ENCODE measurements around the gene ZSWIM1. TPM values are rescaled to one million over a fixed set of nuclear protein-coding genes. Genes with fewer than 3 reads are reported as not detected.

ZSWIM1 gene
- total RNA-seq, 1 experiment from 2014 or later: 17.4 TPM

- no peak for TF ChIP-seq ZMAT4 (CRISPR knock-in tag; IDR thresholded peaks at IDR 0.05)
- no peak for TF ChIP-seq ZBTB21 (CRISPR knock-in tag; IDR thresholded peaks at IDR 0.05; ENCODE audit: borderline replicate concordance)
Measured at GRCh38 chr20:45848969-45849582, 32.0 kb upstream of the ZSWIM1 start (continued).

GRCh38 chr20:45850238-45850637 lies 30.8 kb upstream of the ZSWIM1 start:
- TF ChIP-seq CBFB (CRISPR knock-in tag; IDR thresholded peaks at IDR 0.05; ENCODE audit: low read depth) (no peak), E2F4 (CRISPR knock-in tag; IDR thresholded peaks at IDR 0.05; ENCODE audit: borderline replicate concordance, low read depth) (no peak), HMGXB4 (CRISPR knock-in tag; IDR thresholded peaks at IDR 0.05) (no peak), E2F5 (CRISPR knock-in tag; IDR thresholded peaks at IDR 0.05) (no peak), CREB1 (CRISPR knock-in tag; IDR thresholded peaks at IDR 0.05) (no peak), CTCF (IDR thresholded peaks at IDR 0.05) (no peak)
- Mint-ChIP-seq H3K27ac (peak overlapping the region; percentile 84; the same call in 1 of the 2 replicates), H3K36me3 (peaks cover 31% of the 10 kb centered on the region; the same call in 1 of the 2 replicates), H3K9me3 (no peaks in the 10 kb centered on the region), H3K4me3 (no peak overlapping the region), H3K27me3 (ENCODE audit: low read depth) (no peaks in the 10 kb centered on the region), H3K4me1 (peaks cover 40% of the 10 kb centered on the region)
- DNase-seq (ENCODE audit: low spot score) (no peak), ATAC-seq (no peak)
- ChIA-PET POLR2A (no interaction called here), CTCF (no interaction called here)

- CTCF ChIA-PET: interaction anchor here (2.2 kb wide), 1 partner anchor 27 kb away, joined by 11 read pairs; no protein-coding TSS in a partner anchor
- no peak for ATAC-seq
- no peaks in the 10 kb centered on the region for H3K27me3 Mint-ChIP-seq (ENCODE audit: low read depth)
- POLR2A ChIA-PET: interaction anchor here (0.9 kb wide), 1 partner anchor 32 kb away, joined by 3 read pairs; no protein-coding TSS in a partner anchor
- H3K9me3 Mint-ChIP-seq: no peaks in the 10 kb centered on the region
- peaks cover 44% of the 10 kb centered on the region for H3K4me1 Mint-ChIP-seq
- DNase-seq (ENCODE audit: low spot score): no peak
- peaks cover 28% of the 10 kb centered on the region; the same call in 1 of the 2 replicates for H3K36me3 Mint-ChIP-seq
- no peak overlapping the region for H3K4me3 Mint-ChIP-seq
- TF ChIP-seq E2F4 (CRISPR knock-in tag; IDR thresholded peaks at IDR 0.05; ENCODE audit: borderline replicate concordance, low read depth) (no peak), ZNF512 (CRISPR knock-in tag; IDR thresholded peaks at IDR 0.05; ENCODE audit: borderline replicate concordance) (no peak), IRF2 (CRISPR knock-in tag; IDR thresholded peaks at IDR 0.05; ENCODE audit: borderline replicate concordance, low read depth) (no peak), GRHL2 (CRISPR knock-in tag; IDR thresholded peaks at IDR 0.05; ENCODE audit: insufficient replicate concordance, severe bottlenecking) (no peak)
- peak overlapping the region; percentile 84 for H3K27ac Mint-ChIP-seq
Measured at GRCh38 chr20:45850926-45851325, 30.1 kb upstream of the ZSWIM1 start.

Measured in WTC11 (cell line).